ENCODE results near the gene TTC33.

The TTC33 gene

DNA sequence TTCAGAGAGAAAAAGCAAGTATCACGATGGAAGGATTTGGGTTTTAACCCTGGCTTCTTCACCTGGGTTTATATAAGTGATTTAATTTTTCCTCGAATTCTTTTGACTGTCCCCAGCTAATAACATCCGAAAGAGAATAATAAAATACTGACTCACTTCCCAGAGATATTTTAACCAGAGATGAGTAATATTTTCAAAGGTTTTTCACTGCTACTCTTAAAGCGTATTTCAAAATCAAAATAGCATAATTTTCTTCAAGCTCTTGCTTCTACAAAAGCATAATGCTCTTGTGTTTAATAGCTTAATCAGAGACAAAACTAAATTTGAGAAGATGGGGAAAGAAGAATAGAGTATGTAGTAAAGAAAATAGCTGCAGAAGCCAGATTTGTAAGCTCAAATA is 291.2 kb downstream of the TTC33 start:
- no peak overlapping the region for H3K4me3 ChIP-seq (ENCODE audit: low read depth, low read length)
- TF ChIP-seq, protein P1, sequence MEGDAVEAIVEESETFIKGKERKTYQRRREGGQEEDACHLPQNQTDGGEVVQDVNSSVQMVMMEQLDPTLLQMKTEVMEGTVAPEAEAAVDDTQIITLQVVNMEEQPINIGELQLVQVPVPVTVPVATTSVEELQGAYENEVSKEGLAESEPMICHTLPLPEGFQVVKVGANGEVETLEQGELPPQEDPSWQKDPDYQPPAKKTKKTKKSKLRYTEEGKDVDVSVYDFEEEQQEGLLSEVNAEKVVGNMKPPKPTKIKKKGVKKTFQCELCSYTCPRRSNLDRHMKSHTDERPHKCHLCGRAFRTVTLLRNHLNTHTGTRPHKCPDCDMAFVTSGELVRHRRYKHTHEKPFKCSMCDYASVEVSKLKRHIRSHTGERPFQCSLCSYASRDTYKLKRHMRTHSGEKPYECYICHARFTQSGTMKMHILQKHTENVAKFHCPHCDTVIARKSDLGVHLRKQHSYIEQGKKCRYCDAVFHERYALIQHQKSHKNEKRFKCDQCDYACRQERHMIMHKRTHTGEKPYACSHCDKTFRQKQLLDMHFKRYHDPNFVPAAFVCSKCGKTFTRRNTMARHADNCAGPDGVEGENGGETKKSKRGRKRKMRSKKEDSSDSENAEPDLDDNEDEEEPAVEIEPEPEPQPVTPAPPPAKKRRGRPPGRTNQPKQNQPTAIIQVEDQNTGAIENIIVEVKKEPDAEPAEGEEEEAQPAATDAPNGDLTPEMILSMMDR (IDR thresholded peaks at IDR 0.05; ENCODE audit: borderline replicate concordance, insufficient read depth, low read depth, low read length): no peak
